Embryonic facial prominence (tissue), 1 donor: ENCODE results near the gene MAD1L1.
"Not testable (repeated sequence)": the region's sequence is repeated elsewhere in the genome, so short reads cannot be mapped to it uniquely, and the experiment has no call there.

Experiments used
- DNase-seq: peaks from one replicate; pipeline ENCODE4 v3.0.0-alpha.2; 2016; ENCODE audit errors: extremely low spot score

The MAD1L1 gene

DNA sequence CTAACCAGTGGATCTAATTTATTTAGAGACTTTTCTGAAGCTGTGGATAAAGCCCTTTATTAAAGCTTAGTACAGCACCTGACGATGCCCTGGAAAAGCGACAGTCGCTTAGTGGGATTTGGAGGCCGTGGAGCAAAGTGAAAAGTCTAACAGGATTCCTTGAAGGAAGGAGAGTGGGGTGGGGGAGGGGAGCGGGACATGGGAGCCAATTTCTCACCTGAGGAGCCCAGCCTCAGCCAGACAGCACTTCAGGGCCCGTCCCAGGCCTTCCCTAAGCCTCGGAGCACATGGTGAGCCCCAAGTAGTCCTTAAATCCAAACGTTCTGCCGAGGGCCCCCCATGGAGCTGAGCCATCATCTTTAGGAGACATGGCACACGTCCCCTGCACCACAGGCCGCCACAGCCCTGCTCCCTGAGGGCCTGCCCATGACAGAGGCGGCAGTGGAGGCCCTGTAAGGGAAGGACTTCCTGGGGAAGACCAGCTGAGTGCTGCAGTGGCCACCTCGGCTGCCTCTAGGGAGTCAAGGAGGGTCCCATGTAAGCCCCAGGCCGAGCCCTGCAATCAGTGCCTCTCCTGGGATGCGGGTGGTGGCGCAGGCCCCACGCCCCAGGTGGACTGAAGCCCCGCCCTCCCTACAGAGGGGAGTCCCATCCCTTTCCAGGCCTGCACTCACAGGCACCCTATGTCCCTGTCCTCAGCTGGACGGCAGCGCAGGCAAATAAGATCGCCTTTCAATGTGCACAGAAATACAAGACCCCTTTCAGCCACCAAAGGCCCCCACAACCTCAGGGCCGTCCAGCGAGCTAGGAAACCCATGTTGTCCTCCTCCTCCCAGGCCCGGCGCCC, 187.0 kb downstream of the MAD1L1 start:
- DNase-seq, result no peak

DNA sequence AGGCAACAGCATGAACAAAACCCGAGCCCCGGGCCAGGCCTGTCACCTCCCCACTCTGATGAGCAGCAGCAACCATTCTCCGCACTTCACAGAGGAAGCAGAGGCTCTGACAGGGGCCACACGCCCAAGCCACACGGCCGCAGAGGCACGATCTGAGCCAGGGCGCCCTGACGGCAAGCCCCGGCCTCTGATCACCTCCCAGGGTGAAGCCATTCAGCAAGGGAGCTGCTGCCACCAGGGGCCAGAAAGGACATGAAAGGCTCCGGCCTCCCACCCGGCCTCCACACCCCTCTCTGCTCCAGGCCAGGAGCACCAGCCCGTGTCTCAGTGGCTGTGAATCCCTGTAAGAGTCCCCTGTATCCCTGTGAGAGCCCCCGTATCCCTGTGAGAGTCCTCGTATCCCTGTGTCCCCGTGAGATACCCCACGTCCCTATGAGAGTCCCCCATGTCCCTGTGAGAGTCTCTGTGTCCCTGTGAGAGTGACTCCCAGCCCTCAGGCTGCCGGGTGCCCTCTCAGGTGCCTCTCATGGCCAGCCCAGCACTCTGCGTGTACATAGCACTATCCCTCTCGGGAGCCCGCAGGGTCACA, 187.8 kb downstream of the MAD1L1 start:
- DNase-seq, result no peak

DNA sequence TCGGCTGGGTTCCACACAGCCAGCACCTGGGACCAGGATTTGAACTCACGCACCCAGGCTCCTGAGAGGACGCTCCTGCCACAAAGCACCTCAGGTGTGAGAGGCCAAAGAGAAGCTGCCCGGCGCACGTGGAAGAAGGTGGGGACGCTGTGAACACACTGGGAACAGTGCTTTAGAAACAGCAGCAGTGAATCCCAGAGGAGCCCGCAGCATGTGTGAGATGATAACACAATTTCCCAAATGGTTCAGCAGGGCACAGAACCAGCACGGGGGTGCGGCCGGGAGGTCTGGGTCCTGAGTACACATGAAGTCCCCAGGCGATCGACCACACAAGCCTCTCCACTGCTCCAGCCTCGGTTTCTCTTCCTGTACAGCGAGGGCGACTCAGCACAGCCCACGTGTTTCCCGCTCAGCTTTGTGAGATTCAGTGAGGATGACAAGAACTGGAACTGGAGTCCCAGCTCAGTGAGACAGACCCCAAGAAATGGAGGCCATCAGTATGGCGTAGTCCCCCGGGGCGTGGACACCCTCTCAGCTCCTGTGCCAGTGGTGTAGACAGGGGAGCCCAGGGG, 188.3 kb downstream of the MAD1L1 start:
- DNase-seq, result no peak

DNA sequence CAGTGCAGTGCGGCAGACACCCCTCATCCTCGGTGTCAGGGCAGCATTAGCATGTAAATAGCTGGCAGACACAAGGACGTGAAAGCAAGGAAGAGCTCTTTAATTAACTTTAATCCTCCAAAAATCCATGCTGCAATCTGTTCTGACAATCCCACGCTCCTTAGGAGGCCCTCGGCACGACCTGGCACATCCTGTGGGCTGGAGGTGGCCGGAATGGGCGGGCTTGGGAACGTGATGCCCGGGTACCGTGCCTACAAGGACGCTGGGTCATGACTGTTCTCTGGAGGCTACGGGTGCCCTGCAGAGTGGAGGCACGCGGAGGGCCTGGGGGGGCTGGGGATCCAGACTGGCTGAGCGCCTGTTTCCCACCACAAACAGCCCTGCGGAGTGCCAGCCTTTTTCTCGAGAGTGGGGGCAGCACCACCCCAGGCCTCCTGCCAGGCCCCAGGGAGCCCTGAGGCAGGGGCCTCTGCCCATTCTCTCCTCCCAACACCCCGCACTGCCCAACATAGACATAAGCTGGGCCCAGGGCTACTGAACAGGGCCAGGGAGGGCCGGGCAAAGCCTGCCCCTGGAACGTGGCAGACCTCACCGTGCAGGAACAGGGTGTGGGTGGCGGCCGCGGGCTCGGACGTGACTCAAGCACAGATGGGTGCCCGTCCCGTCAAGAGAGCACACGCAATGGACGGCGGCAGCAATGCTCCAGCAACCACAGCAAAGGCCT, 189.3 kb downstream of the MAD1L1 start:
- no peak for DNase-seq

DNA sequence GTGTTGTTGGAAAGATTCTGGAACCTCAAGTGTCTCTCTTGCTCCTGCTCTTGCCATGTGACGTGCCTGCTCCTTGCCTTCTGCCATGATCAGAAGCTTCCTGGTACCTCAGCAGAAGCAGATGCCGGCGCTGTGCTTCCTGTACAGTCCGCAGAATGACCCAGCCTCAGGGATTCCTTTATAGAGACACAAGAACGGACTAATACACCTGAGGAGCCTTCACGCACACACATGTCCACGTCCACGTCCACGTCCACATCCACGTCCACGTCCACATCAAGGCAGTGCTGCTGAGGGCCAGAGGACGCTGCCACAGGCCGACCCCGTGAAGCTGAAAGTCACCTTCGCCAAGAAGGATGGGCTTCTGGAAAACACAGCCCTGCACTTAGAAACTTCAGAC, 190.1 kb downstream of the MAD1L1 start:
- no peak for DNase-seq

DNA sequence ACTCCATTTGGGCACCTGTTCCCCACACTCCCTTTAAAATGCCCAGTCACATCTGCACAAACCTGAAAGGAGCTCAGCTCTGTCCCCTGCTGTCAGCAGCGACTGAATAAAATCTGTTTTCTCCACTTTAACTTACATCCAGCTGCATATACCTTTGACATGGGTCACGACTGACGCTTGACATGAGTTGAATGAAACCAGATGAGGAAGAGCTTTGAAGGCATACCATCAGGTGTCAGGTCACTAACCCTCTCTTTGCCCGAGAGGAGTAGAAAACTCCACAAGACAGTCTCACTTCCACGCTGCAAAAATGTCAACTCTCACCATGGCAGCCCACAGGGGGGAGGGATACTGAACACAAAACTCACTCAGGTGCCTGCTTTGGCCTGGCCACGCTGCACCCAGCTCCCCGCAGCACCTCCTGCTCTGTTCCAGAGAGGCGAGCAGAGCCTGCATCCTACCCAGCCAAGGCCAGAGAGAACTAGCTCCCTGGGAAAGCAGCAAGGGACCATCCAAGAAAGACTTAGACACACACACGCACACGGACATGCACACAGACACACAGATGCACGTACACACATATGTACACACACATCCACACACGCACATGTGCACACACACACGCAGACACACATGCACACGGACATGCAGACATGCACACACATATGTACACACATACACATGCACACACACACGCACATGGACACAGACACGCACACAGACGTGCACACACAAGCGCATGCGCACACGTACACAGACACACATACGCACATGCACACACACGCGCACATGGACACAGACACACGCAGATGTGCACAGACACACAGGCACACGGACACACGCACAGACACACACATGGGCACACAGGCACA, 191.0 kb downstream of the MAD1L1 start:
- no peak for DNase-seq

DNA sequence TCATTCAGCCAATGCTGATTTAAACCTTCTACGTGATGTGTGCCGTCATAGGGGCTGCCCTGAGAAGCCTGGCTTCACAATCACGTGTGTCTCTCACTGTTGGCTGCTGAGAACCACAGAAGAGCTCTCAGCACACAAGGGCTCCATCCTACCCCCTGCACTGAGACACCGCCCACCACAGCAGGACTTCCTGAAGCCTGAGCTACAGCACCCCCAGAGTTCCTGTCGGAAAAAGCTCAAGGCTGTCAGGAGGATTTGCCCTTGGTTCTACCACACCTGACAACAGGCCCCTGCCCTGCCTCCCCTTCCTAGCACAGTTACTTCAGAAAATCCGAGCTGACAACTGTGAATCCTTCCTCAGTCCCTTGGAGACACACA, 191.9 kb downstream of the MAD1L1 start:
- no peak for DNase-seq

DNA sequence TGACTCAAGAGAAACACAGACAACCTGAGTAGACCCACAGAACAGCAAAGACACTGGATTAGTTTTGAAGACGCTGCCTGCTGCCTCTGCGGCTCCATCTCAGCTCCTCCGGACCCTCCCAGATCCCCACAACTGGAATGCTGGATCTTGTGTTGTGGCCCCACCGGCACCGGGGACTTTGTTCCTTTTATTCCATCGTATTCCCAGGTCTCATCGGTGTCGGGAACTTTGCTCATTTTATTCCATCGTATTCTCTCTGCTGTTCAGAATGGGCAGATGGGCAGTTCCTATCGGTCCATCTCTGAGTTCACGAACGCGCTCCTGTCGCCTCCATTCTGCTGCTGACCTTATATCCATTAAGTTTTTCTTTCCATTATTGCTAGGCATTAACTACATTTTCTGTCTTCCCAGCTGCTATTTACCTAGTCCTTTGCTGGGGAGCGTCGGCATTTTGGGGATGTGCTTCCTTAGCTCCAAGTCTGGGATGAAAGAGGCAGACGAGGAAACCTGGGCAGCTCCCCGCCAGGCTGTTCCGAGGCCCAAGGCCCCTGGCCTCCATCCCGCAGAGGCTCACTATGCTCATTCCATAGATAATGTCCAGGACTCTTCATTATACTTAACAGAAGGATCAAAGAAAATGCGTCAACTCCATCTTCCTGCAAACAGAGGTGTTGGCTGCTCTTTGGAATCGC, 192.4 kb downstream of the MAD1L1 start:
- no peak for DNase-seq

DNA sequence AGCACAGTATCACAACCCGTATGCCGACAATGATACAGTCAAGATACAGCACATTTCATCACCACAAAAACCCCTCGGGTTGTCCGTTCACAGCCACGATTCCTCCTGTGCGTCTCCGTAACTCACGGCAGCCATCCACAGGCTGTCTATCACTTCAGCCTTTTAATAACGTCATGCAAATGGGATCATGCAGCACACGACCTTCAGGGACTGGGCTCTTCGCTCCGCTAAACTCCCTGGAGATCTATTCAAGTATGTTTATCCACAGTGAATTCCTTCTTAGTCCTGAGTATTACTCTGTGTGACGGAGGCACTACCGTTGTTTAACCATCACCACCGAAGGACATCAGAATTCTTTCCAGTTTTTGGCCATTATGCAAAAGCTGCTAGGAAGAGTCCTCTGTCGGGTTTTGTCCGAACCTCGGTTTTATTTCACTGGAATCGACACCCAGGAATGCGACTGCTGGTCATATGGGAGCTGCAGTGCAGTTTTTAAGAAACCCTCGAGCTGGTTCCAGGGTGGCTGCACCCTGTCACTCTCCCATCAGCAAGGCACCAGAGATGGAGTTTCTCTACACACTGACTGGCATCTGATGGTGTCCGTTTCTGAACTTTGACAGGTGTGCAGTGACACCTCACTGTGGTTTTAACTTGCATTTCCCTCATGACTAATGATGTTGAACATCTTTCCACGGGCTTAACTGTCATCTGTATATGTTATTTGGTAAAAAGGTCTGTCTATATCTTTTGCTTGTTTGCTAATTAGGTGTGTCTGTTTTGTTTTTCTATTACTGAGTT, 193.6 kb downstream of the MAD1L1 start:
- DNase-seq, result no peak

DNA sequence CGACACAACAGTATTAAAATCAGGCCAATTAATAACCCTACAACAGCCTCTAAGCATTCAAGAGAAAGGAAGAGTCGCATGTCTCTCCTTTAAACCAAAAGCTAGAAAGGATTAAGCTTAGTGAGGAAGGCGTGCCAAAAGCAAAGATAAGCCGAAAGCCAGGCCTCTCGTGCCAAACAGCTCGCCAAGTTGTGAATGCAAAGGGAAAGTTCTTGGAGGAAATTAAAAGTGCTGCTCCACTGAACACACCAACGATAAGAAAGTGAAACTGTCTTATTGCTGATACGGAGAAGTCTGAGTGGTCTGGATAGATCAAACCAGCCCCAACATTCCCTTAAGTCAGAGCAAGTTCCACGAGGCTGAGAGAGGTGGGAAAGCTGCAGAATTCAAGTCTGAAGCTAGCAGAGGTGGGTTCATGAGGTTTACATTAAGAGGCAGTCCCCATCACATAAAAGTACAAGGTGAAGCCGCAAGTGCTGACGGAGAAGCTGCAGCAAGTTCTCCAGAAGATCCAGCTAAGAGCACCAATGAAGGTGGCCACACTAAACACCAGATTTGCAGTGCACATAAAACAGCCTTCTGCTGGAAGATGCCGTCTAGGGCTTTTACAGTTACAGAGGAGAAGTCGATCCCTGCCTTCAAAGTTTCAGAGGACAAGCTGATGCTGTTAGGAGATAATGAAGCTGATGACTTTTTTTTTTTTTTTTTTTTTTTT, 194.8 kb downstream of the MAD1L1 start:
- DNase-seq, result no peak

DNA sequence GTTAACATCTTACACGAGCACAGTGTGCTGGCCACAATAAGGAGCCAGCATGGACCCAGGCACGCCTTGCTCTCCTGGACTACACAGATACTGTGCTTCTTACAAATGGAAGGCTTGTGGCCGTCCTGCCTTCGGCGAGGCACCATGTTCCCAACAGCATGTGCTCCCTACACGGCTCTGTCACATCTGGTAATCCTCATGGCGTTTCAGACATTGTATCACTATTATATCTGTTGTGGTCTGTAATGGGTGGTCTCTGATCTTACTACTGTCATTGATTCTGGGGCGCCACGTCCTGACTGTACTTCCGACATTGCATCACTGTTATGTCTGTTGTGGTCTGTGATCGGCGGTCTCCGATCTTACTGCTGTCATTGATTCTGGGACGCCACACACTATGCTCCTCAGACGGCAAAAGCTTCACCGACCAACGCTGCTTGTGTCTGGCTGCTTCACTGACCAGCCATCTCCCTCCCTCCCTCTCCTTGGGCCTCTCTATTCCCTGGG, 195.4 kb downstream of the MAD1L1 start:
- DNase-seq, result no peak

DNA sequence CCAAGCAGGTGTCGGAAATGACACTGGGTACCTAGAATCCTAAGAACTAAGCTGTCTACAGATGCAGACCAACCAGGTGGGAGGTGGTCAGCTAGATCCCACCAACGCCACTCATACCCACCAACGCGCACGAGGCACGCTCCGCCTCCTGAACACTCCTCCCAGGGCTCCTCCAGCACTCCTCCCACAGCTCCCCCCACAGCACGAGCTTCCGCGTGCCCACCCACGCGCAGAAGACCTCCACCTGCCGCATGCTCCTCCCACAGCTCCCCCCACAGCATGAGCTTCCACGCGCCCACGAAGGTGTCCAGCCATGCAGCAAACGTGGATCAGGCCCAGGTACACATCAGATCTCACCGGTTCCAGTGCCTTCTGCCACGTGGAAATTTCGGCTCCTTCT, 196.0 kb downstream of the MAD1L1 start:
- DNase-seq, result no peak

DNA sequence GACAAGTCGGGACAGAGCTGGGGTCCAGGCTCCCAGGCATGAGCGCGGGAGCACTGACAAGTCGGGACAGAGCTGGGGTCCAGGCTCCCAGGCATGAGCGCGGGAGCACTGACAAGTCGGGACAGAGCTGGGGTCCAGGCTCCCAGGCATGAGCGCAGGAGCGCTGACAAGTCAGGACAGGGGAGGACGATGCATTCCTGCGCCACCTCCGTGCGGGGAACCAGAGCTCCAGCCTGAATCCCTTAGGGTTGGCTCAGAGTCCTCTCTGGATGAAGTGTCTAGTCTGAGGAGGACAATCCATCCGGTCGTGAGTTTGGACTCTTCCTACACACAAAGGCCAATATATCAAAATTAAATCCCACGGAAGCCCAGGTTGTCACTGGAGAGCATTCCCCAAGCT, 196.5 kb downstream of the MAD1L1 start:
- DNase-seq, result not testable (repeated sequence)

DNA sequence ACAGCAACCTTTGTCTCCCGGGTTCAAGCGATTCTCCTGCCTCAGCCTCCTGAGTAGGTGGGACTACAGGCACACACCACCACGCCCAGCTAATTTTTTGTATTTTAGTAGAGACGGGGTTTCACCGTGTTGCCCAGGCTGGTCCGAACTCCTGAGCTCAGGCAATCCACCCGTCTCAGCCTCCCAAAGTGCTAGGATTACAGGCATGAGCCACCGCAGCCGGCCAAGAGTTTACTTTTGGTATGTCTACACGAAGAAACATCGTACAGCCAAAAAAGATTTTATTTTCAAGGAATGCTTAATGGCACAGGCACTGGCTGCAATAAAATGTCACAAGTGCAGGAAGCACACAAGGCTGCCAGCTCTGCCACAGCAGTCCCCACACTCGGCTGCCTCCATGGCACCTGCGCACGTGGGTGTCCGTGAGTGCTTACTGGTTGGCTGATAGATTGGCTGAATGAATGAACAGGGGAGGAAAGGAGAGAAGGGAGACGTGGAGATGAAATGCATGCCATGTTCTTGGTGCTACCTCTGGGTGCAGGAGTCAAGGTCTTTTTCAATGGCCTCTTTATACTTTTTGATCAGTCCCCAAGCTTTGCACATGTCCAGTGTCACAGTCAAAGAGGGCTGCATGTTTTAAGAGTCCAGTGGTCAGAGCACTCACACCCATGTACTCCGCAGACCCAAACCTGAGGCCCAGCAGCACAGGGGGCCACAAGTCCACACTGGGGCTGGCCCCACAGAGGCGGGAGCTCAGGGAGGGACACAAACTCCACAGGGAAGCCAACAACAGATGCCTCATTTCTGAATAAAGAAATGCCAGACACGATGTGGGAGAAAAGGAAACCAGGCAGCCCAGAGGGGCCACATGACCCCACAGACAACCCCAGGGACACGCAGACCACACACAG, 198.2 kb downstream of the MAD1L1 start:
- DNase-seq, result no peak

DNA sequence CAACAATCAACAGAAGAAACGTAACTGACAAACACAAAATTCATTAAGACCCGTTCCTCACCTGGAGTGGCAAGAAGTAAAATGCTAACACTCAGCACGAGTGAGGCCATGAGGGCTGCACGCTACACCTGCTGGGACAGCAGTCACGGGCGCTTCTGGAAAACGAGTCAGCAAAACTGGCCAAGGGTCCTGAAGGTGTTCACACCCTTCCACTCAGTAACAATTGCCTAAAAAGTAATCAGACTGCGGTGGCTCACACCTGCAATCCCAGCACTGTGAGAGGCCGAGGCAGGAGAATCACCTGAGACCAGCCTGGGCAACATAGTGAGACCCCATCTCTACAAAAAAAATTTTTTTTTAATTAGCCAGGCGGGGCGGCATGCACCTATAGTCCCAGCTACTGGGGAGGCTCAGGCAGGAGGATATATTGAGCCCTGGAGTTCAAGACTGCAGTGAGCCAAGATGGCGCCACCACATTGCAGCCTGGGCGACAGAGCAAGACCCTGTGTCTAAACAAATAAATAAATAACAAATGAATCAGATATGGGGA, 199.1 kb downstream of the MAD1L1 start:
- no peak for DNase-seq

DNA sequence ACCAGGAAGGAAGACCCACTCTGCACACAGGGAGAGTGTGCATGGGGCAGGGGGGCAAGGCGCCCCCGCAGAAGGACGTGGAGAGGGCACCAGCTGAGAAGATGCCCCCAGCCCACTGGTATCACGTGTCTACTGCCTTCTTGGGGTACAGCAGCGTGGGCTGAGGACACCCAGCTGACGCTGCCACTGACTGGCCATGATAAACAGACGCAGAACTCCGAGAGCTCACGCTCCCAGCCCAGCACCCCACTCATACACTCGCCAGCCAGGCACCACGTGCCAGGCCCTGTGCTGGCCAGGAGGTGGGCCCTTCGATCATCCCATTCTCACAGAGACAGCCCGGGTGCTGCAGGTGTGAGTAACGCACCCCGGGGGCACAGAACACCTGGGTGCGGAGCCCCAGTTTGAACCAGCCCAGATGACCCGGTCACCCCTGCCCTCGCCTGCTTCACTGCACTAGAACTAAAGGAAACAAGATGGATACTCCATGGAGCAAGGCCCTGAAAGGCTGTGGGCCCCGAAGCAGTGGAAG, 199.8 kb downstream of the MAD1L1 start:
- no peak for DNase-seq

DNA sequence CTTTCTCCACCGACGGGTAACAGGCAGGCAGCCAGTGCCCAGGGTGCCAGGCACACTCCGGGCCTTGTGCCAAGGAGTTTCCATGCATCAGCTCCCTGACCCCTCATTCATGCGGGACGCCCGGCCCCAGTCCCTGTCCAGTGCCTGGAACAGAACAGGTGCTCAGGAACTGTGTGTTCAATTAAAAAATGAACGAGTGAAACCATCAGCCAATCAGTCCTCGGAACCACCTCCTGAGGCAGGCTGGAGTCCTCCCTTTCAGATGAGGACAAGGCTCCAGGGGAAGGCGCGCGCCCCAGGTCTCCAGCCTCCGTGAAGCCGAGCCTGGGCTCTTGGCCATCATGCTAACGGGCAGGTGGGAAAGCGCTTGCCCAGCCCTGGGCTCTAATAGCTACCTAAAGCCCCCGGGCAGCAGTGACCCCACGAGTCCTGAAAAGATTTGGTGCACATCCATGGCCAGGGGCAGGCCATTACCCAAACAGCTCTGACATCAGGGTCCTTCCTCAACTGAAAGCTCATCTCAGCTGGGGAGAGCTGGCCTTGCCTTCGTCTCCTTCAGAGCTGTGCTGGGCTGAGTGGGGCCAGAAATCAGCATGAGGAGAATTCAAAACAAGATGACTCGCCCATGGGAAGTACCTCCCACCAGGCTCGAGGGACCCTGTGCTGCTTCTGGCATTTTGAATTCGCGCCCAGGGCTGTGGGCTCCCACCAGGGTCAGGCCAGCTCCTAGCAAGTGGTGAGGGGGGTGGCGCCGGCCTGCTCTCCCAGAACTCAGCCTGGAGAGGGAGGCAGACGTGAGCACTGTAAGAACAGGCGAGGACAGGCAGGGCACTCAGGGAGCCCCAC, 200.5 kb downstream of the MAD1L1 start:
- DNase-seq, result no peak
